Tibial nerve (tissue), 4 donors: ENCODE measurements around the gene NELL1. TPM values are rescaled to one million over a fixed set of nuclear protein-coding genes. Genes with fewer than 3 reads are reported as not detected.

Experiments used
- DNase-seq, 2 donors: peaks; one replicate each; pipeline ENCODE4 v3.0.0-alpha.2; 2019; ENCODE audit warnings: low spot score in 2 of 2
- H3K27ac ChIP-seq, 4 donors: fragments of 200-600 bp; sonication (generic) in 3 of 4; one replicate each; pipeline ENCODE4 v1.5.1; 2017 to 2019; ENCODE audit warnings: mild to moderate bottlenecking in 1 of 4
- H3K27me3 ChIP-seq, 2 donors: fragments of 200-600 bp; sonication (generic) in 1 of 2; one replicate each; pipeline versions ENCODE4 v1.5.1 to v1.6.0; 2017 to 2019
- H3K36me3 ChIP-seq, 3 donors: fragments of 200-600 bp; sonication (generic); one replicate each; pipeline ENCODE4 v1.5.1; 2018 to 2019
- H3K4me1 ChIP-seq, 4 donors: fragments of 200-600 bp; sonication (generic) in 3 of 4; one replicate each; pipeline ENCODE4 v1.5.1; 2017 to 2019
- H3K4me3 ChIP-seq, 4 donors: fragments of 200-600 bp; sonication (generic) in 3 of 4; one replicate each; pipeline ENCODE4 v1.5.1; 2017 to 2019; ENCODE audit warnings: mild to moderate bottlenecking in 1 of 4, moderate library complexity in 1 of 4
- H3K9me3 ChIP-seq, 4 donors: fragments of 200-600 bp; sonication (generic) in 3 of 4; one replicate each; pipeline ENCODE4 v1.5.1; 2017 to 2019
- EP300 ChIP-seq, 2 donors: sonication (generic); formaldehyde crosslinking; IDR thresholded peaks; one replicate each; pipeline ENCODE4 v1.6.1; 2017; ENCODE audit warnings: antibody characterized with exemption in 2 of 2, mild to moderate bottlenecking in 1 of 2
- POLR2A ChIP-seq, 2 donors: fragments of 450-650 bp; IDR thresholded peaks; one replicate each; pipeline ENCODE4 v1.6.1; 2017; ENCODE audit warnings: antibody characterized with exemption in 2 of 2, mild to moderate bottlenecking in 2 of 2, moderate library complexity in 2 of 2
- WGBS, 2 donors: methylation state at CpG; one replicate each; pipeline ENCODE4 v1.1.5; 2018; 5-methylcytosine and 5-hydroxymethylcytosine counted together
- total RNA-seq, 4 donors: library from RNA; depleted of rRNA; stranded (reverse); fragments of >200 nt; gene quantifications; one replicate each; pipeline ENCODE4 v1.1.0, GENCODE V29; 2016
- TF ChIP-seq, protein P1 (sequence below), 5 experiments: fragments of 200-600 bp in 3 of 5; fragments of 450-650 bp in 2 of 5; sonication (generic) in 3 of 5; IDR thresholded peaks; one replicate each; pipeline ENCODE4 v1.5.1; 2016 to 2019; ENCODE audit warnings: antibody characterized with exemption in 5 of 5, mild to moderate bottlenecking in 3 of 5, moderate library complexity in 2 of 5

The NELL1 gene
- total RNA-seq, 4 donors from 2014 or later, result not detected

DNA sequence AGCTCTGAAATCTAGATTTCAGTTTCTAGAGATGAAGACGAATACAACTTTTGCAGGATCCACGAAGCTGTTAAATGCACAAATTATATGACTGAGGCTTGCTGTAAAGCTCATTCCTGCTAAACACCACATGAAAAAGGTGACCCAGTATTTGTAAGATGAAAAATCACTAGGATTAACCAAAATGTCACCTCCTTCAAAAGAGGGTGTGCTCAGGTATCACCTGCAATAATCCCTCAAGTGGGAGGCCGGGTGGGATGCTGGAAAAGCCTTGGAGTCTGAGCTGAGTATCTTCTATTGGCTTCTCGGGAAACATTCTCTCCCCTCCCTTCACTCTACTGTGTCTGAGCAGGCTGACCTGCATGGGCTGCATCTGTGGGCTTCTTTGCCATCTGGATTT lies 195.8 kb downstream of the NELL1 start:
- Histone ChIP-seq H3K27me3 (no peaks in the 10 kb centered on the region), H3K9me3 (no peaks in the 10 kb centered on the region), H3K4me1 (no peaks in the 10 kb centered on the region), H3K27ac (no peak overlapping the region), H3K4me3 (no peak overlapping the region), H3K36me3 (no peaks in the 10 kb centered on the region)
- DNase-seq, result no peak
- TF ChIP-seq, protein P1, sequence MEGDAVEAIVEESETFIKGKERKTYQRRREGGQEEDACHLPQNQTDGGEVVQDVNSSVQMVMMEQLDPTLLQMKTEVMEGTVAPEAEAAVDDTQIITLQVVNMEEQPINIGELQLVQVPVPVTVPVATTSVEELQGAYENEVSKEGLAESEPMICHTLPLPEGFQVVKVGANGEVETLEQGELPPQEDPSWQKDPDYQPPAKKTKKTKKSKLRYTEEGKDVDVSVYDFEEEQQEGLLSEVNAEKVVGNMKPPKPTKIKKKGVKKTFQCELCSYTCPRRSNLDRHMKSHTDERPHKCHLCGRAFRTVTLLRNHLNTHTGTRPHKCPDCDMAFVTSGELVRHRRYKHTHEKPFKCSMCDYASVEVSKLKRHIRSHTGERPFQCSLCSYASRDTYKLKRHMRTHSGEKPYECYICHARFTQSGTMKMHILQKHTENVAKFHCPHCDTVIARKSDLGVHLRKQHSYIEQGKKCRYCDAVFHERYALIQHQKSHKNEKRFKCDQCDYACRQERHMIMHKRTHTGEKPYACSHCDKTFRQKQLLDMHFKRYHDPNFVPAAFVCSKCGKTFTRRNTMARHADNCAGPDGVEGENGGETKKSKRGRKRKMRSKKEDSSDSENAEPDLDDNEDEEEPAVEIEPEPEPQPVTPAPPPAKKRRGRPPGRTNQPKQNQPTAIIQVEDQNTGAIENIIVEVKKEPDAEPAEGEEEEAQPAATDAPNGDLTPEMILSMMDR (IDR thresholded peaks at IDR 0.05), result no peak
- TF ChIP-seq POLR2A (IDR thresholded peaks at IDR 0.05) (no peak), EP300 (IDR thresholded peaks at IDR 0.05) (no peak)
- WGBS, 2 donors, result 68 to 92% methylated on average over 4 of the region's 4 CpGs

DNA sequence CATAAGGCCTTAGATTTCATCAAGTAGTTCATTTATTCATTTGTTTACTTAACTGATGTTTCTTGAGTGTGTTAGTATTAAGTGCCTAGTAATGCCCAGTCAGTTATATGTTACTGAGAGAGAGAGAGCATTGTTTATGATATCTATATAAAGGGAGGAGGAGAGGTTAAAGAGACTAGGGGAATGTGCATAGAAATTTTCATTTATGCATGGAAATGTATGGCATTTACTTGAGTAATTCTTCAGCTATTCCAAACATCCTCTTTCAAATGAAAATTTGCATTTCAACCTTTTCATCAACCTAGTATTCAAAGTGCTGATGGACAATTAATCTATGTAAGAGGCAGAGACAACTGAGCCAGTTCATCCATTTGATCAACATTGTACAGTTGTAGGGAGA lies 199.7 kb downstream of the NELL1 start:
- H3K36me3 ChIP-seq, result no peaks in the 10 kb centered on the region
- TF ChIP-seq EP300 (IDR thresholded peaks at IDR 0.05) (no peak), POLR2A (IDR thresholded peaks at IDR 0.05) (no peak)
- TF ChIP-seq, protein P1 (IDR thresholded peaks at IDR 0.05), result no peak
- H3K4me3 ChIP-seq, result no peak overlapping the region
- H3K27ac ChIP-seq, result no peak overlapping the region
- no peaks in the 10 kb centered on the region for H3K9me3 ChIP-seq
- no peaks in the 10 kb centered on the region for H3K27me3 ChIP-seq
- H3K4me1 ChIP-seq, result no peaks in the 10 kb centered on the region
- DNase-seq, result no peak

DNA sequence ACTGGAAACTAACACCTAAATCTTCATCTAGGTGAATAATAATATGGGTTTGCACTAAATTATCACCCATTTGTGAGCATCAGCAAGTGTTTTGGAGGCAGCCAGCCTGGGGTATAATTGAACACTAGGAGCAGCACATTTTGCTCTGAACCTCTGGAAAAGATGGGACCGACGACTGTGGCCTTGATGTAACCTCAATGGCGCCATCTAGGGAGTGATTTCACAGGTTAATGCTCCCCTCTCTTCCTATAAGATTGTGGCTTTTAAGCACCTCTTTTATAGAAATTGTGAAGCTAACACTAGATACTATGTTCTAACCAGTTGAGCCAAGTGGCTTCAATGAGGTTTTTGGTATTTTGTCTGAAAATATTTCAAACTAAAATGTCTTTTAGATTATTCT lies 203.7 kb downstream of the NELL1 start:
- 11 to 13% methylated on average over 3 of the region's 3 CpGs for WGBS, 2 donors
- H3K4me3 ChIP-seq, result no peak overlapping the region
- DNase-seq, result no peak

DNA sequence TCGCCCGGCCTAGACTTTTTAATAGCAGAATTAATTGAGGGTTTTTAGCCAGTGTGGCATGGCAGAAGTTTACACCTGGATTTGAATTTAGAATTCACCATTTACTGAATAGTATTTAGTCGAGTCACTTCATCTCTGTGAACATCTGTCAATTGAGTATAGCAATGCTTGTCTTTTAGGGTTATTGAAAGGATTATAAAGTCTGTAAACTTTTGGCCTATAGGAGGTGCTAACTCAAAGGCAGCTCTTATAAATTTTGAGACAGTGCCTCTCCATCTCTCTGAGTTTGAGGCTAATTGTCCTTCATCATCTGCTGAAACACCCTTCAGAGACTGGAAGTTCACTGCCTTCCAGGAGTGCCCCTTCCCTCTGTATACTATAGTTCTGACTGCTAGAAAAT lies 205.0 kb downstream of the NELL1 start:
- Histone ChIP-seq H3K27ac (no peak overlapping the region), H3K4me1 (no peaks in the 10 kb centered on the region), H3K4me3 (no peak overlapping the region), H3K27me3 (no peaks in the 10 kb centered on the region), H3K36me3 (no peaks in the 10 kb centered on the region), H3K9me3 (no peaks in the 10 kb centered on the region)
- no peak for DNase-seq
- TF ChIP-seq, protein P1 (IDR thresholded peaks at IDR 0.05), result no peak
- TF ChIP-seq POLR2A (IDR thresholded peaks at IDR 0.05) (no peak), EP300 (IDR thresholded peaks at IDR 0.05) (no peak)
- whole genome bisulfite sequencing, 2 donors, result 90 to 92% methylated on average over 3 of the region's 3 CpGs

More for the DNA sequence above, 203.7 kb downstream of the NELL1 start:
- TF ChIP-seq POLR2A (IDR thresholded peaks at IDR 0.05) (no peak), EP300 (IDR thresholded peaks at IDR 0.05) (no peak)
- TF ChIP-seq, protein P1 (IDR thresholded peaks at IDR 0.05), result no peak
- H3K9me3 ChIP-seq, result no peaks in the 10 kb centered on the region
- H3K27ac ChIP-seq, result no peak overlapping the region
- no peaks in the 10 kb centered on the region for H3K4me1 ChIP-seq
- H3K27me3 ChIP-seq, result no peaks in the 10 kb centered on the region
- no peaks in the 10 kb centered on the region for H3K36me3 ChIP-seq

DNA sequence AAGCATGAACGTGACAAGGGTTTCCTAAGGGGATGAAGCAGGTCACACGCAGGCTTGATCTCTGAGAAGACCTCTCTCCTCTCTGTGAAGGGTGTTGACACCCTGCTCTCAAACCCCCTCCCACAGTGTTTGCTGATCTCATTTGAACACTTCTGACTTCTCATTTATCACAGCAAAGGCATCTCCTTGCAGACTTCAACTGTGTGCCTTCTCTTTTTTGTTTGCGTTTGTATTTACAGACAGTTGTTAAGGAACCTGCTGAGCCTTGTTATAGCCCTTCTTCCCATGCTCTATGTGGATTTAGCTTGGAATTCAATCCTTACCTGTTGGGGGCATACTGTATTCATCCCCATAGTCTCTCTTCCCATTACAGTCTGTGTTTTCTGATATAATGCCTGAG lies 206.5 kb downstream of the NELL1 start:
- 38% methylated on average over 3 of the region's 3 CpGs for WGBS, 2 donors
- H3K27ac ChIP-seq, result no peak overlapping the region
- no peak overlapping the region for H3K4me3 ChIP-seq
- DNase-seq, result no peak
- no peaks in the 10 kb centered on the region for H3K36me3 ChIP-seq
- TF ChIP-seq EP300 (IDR thresholded peaks at IDR 0.05) (no peak), POLR2A (IDR thresholded peaks at IDR 0.05) (no peak)
- TF ChIP-seq, protein P1 (IDR thresholded peaks at IDR 0.05), result no peak
- no peaks in the 10 kb centered on the region for H3K9me3 ChIP-seq
- H3K27me3 ChIP-seq, result no peaks in the 10 kb centered on the region
- no peaks in the 10 kb centered on the region for H3K4me1 ChIP-seq
